ENCODE data around the gene JAG2.

The JAG2 gene

GRCh38 chr14:105203701-105204100 lies 35.1 kb upstream of the JAG2 start:
- no peak for DNase-seq (ENCODE audit: low read depth, low spot score)

DNA sequence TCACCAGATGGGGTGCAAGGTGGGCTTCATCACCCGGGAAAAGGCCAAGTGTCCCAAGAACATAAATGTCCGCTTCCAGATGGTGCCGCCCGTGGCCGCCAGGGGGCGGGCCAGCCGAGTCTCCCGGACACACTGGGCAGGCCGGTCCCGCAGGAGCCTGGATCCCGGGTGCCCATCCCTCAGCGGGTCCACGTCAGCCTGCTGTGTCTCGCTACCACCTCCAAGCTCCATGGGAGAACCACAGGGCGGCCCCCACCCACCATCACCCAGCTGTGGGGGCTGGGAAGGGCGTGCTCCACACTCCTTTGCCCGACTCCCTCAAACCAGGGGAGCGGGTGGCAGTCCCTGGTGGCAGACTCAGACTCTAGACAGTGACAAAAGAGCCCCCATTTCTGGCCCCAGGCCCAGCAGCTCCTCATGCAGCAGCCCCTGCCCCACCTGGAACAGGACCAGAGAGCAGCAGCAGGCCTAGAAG lies 34.5 kb upstream of the JAG2 start:
- DNase-seq (ENCODE audit: low read depth, low spot score) = no peak

GRCh38 chr14:105201925-105202513 lies 33.4 kb upstream of the JAG2 start:
- DNase-seq (ENCODE audit: low read depth, low spot score) = no peak

DNA sequence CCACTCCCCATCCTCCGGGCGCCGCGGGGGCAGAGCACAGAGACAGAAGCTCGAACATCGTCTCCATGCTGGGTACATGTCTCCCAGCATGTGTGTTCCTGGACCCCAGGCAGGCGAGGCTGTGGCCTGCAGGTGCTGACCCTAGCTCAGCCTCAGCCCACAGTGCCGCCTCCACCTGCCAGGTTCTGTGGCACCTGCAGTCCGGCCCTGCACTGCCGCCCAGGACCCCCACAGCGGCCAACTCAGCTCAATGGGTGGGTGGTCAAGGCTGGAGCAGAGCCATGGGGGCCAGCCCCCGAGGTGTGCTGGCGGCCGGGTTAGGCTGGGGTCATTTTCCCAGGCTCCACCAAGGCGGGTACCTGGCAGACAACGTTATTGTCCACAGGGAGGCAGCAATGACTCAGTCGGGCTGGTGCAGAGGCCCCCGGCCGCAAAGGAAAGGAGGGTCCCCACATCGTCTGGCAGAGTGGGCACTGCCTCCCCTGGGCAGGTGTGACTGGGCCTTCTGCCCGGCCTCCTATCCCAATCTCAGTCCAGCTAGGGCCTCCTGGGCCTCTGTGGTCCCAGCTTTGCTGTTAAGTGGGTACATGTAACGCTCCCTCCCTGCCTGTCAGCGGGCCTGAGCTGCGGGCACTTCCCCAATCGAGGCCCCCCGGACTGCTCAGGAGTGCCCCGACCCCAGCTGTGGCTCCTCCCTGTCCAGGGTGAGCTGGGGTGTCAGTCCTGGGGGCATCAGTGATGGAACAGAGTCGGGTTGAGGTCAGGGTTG lies 32.8 kb upstream of the JAG2 start:
- no peak for DNase-seq (ENCODE audit: low read depth, low spot score)

GRCh38 chr14:105200641-105201040 lies 32.1 kb upstream of the JAG2 start:
- no peak for DNase-seq (ENCODE audit: low read depth, low spot score)

DNA sequence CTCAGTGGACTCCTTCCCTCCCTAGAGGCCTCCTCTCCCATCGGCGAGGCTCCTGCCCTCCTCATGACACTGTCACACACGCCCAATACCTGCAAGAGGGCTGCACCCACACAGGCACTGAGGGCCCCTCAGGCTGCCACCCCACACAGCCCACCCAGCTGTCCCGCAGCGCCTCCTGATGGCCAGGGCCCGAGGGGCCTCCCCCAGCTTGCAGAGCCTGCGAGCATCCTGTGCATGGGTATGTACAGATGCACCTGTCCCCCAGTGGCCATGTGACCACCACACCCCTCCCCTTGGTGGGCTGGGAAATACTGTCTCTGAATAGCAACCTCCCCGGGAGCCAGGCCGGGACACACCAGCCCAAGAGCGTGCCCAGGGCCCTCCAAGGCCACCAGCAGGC lies 31.5 kb upstream of the JAG2 start:
- DNase-seq (ENCODE audit: low read depth, low spot score) = no peak

GRCh38 chr14:105199093-105199492 lies 30.5 kb upstream of the JAG2 start:
- no peak for DNase-seq (ENCODE audit: low read depth, low spot score)

GRCh38 chr14:105198588-105198987 lies 30.0 kb upstream of the JAG2 start:
- no peak for DNase-seq (ENCODE audit: low read depth, low spot score)

GRCh38 chr14:105197211-105197641 lies 28.6 kb upstream of the JAG2 start:
- DNase-seq (ENCODE audit: low read depth, low spot score) = no peak

GRCh38 chr14:105196265-105196960 lies 27.8 kb upstream of the JAG2 start:
- DNase-seq (ENCODE audit: low read depth, low spot score) = no peak

DNA sequence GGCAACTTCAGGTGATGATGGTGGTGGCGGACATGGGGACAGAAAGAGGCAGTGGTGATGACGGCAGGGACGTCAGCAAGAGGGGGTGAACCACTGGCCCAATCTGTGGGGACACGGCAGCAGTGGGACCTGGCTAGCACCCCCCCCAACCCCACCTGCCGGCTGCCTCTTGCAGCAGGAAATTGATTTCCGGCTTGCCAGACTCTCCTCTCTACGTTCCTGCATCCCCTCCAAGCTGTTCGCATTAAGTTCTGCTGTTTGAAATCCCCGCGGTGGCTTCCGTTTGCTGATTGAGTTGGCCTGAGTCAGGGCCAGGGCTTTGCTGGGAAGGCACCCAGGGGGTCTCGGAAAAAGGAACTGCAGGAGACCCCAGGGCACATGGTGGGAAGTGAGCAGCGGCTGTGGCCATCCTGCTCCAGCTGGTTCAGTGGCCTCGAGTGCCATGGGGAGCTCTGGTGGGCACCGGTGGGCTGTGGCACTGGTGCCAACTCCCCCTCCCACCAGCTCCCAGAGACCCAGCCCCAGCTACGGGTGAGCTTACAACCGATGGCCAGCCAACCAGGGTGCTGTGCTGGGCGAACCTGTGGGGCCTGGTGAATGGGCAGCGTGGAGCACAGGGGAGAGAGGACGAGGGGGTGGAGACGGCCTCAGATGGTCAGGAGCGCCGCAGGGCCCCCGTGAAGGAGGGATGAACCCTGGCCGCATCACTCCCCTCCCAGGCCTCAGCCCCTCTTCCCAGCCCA lies 27.1 kb upstream of the JAG2 start:
- DNase-seq (ENCODE audit: low read depth, low spot score) = no peak

DNA sequence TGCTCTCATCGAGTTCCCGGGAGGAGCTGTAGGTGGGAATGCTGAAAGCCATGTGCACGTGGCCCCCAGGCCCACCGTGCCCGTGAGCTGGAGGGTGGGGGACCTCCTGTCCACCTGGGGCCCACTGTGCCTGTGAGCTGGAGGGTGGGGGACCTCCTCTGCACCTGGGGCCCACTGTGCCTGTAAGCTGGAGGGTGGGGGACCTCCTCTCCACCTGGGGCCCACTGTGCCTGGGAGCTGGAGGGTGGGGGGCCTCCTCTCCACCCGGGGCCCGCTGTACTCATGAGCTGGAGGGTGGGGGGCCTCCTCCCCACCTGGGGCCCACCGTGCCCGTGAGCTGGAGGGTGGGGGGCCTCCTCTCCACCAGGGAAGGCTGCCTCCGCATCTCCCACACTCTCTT lies 26.5 kb upstream of the JAG2 start:
- DNase-seq (ENCODE audit: low read depth, low spot score) = no peak

GRCh38 chr14:105193916-105194782 lies 25.6 kb upstream of the JAG2 start:
- DNase-seq (ENCODE audit: low read depth, low spot score) = no peak

- DNase-seq (ENCODE audit: low read depth, low spot score) = no peak
Measured at GRCh38 chr14:105192866-105193731, 24.5 kb upstream of the JAG2 start.

DNA sequence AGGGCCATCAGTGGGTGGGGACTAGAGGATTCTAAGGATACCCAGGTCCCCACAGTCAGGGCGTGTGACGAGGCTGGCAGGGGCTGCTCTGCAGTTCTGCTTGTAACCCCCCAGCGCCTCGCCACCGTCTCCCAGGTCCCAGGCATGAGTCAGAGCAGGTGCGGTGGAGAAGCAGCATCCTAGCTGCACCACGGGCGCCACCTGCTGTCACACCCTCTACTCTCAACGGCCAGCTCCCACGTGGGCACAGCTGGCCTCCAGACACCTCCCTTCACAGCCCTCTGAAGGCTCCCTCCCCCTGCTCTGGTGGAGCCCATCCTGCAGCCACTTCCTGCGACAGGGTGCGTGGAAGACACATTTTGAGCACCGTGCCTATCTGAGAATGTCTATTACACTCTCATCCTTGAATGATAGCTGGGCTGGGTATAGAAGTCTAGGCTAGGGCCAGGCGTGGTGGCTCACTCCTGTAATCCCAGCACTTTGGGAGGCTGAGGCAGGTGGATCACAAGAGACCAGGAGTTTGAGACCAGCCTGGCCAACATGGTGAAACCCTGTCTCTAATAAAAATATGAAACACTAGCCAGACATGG lies 19.5 kb upstream of the JAG2 start:
- no peak for DNase-seq (ENCODE audit: low read depth, low spot score)

- DNase-seq (ENCODE audit: low read depth, low spot score) = no peak
Measured at GRCh38 chr14:105187116-105187515, 18.5 kb upstream of the JAG2 start.

GRCh38 chr14:105185973-105186372 lies 17.4 kb upstream of the JAG2 start:
- DNase-seq (ENCODE audit: low read depth, low spot score) = no peak

GRCh38 chr14:105185001-105185400 lies 16.4 kb upstream of the JAG2 start:
- DNase-seq (ENCODE audit: low read depth, low spot score) = no peak

DNA sequence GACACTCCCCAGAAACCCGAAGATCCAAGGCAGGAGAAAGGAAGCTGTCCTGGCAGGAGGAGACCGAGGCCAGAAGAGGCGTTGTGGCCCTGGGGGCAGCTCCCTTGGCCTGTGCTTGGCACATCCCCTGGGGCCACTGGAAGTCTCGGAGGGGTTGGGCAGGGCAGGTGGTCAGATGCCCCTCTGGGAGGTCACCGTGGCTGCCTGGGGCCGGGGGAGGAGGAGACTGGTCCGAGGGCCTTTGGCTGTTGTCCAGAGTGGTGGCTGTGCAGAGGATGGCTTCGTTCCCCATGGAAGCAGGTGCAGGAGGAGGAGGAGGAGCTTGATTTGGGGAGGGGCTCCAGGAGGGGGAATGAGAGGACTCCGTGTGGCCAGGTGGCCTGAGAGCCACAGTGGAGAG lies 15.9 kb upstream of the JAG2 start:
- DNase-seq (ENCODE audit: low read depth, low spot score) = no peak
